HG02884 (cell line): Measurements from ENCODE around the gene PELI2.

Experiments
- ATAC-seq: cut with Tn5 transposase; IDR thresholded peaks from one replicate; pipeline ENCODE4 v1.9.1; 2021; ENCODE audit warnings: mild to moderate bottlenecking, moderate library complexity; ENCODE audit not compliant: unreplicated experiment

Gene PELI2

DNA sequence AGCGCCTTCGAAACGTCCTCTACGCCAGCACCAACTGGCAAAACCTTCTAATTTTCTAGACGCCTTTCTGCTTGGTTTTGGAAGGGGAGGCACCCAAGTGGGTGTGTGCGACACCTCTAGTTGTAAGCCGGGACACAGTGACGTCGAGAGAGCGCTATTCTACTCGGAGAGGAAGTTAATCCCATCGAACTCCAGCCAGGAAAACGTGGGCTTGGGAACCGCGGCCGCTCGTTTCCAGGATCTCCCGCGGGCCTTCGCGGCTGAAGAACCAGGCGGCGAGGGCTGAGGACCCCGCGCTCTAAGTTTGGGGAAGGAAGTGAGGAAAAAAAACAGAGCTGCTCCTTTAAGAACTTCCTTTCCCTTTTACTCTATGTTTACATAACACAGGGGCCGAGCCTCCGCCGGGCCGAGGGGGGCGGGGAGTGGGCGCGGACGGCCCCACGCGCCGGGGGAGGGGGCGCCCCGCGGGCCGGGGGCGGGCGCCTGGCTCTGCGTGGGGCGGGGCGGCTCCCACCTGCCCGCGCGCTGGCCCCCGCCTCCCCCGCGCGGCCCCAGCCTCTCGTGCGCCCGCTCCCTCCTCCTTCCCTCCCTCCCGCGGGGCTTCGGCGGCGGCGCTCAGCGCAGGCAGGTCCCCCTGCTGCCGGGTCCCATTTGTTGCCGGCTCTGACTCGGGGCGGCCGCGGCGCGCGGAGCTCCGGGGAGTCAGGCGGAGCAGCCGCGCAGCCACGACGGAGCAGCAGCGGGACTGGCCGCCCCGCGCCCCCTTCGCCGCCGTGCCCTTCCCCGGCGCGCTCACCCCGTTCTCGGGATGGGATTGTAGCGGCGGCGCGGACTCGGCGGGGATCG is at the start of gene PELI2:
PELI2 (plus strand) TSS at position 647 of the 846 bp plus-strand sequence. CDS start 250 bp downstream, outside the sequence.
- peak; percentile 67 for ATAC-seq

DNA sequence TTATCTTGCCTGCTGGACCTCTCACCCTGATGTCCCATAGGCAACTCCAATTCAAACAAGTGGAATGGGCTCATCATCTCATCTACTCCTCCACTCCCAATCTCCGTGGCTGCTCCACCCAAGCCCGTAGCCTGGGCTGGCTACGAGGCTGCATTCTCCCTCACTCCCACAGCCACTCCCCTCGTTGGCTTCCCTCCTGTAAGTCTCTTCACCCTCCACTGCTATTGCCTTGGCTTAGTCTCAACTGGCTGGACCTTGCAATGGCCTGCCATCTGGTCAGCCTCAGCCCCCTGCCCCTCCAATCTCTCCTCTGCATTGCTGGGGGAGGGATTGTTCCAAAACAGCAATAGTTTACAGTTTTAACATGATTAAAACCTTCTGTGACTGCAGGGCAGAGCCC is 44.4 kb upstream of the PELI2 start:
- ATAC-seq = no peak

DNA sequence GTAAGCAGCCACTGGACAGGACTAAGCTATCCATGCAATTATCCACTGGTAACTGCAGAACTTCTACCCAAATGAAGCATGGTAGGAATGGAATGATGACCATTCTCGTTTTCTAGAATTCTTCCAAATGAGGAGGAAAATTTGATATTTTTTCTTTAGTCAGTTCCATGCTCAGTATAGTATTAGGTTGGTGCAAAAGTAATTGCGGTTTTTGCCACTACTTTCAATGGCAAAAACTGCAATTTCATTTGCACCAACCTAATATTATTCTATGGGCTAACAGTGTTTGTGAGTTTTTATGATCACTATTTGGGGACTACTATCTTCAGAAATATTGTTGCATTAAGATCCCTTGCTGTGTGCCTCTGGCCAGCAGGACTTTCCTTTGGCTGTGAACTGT is 42.9 kb upstream of the PELI2 start:
- ATAC-seq = no peak

- ATAC-seq = no peak
These were observed 37.1 kb upstream of the PELI2 start for GRCh38 chr14:56081139-56081538.

GRCh38 chr14:56082880-56083279 is 35.3 kb upstream of the PELI2 start:
- ATAC-seq = no peak

DNA sequence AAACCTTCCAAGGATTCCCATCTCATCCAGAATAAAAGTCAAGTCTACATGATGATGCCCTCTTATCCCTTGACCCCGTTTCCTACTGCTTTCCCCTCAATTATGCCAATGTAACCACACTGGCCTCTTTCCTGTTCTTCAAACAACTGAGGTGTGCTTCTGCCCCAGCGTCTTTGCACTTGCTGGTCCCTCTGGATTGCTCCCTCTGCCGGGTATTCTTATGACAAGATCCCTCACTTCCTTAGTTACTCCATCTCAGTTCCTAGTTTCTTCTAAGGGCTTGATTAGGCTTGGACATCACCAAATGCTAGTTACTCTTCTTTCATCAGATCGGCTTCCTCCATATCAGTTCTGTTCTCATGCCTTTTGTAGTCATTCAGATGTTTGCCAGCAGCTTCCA is 32.7 kb upstream of the PELI2 start:
- ATAC-seq = no peak

- no peak for ATAC-seq
These were observed 30.3 kb upstream of the PELI2 start for GRCh38 chr14:56087671-56088471.

DNA sequence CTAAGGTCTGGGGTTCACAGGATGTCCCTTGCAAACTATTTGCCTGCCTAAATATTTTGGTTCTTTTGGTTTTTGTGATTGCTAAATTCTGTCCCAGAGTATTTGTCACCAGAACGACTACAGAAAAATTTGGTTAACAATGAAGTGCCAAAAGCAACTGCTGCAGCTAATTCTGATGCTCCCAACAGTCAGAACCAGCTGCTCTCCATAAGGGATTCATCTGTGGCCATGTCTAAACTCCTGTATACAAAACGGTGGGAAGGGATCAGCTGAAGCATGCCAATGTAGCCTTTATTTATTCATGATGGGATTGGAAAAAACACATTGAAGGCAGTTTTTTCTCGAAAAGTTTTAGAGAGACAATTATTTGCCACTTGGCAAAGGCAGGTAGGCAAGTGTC is 29.3 kb upstream of the PELI2 start:
- no peak for ATAC-seq

DNA sequence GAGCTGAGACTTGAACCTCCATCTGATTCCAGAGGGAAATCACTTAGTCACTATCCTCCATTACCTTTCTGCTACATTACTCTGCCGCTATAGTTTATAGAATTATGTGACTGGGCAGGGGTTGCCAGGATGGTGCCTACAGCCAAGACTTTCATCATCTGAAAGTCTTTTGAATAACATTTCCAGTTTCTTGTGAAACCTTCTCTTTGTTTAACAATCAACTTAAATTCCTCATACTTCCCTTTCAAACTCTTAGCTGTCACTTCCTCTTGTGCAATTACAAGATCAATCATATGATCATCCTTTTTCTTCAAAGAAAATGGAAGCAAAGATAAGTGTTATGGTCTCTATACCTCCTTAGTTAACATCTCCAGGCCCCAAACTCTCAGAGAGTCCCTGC is 25.4 kb upstream of the PELI2 start:
- no peak for ATAC-seq

GRCh38 chr14:56094076-56094475 is 24.1 kb upstream of the PELI2 start:
- ATAC-seq = no peak

DNA sequence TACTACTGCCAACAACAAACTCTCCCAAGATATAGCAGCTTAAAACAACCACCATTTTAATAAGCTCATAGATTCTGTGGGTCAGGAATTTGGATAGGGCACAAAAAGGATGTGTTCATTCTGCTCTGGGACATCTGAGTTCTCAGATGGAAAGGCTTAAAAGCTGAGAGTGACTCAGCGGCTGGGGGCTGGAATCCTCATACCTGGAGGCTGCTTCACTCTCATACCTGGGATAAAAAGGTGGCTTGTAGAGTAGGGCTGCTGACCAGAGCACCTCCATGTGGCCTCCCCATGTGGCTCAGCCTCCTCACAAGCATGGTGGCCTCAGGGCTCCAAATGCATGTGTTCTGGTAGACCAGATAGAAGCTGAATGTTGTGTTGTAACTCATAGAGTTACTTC is 20.2 kb upstream of the PELI2 start:
- no peak for ATAC-seq

DNA sequence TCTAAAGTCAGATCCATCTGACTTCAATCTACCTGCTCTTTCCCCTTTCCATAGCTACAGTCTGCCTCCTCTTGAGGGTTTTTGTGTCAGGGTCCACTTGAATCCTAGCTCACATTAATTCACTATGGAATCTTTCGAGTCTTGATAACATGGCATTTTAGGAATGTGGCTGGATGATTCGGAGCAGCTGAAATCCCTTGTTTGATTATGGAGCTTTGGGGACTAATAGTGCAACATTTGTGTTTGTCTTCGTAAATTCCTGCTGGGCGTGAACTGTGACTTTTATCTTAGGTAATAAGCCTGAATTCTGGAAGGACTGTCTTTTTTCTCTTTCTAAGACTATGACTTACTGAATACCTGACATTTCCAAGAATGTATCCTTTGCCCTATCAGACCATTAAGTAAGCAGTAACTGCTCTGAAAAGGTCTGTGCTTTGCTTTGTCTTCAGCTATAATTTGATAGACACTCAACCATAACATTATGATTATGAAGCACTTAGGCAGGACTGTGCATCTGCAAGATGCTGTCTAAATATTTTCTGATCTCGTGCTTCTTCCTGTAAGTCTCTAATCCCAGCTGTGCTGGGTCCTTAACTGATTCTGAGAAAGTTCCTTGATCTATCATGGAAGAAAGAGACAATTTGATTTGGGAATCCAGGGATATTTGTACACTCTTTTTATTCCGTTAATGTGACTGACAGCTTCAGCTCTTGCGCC is 19.0 kb upstream of the PELI2 start:
- no peak for ATAC-seq

GRCh38 chr14:56100556-56100955 is 17.7 kb upstream of the PELI2 start:
- no peak for ATAC-seq

DNA sequence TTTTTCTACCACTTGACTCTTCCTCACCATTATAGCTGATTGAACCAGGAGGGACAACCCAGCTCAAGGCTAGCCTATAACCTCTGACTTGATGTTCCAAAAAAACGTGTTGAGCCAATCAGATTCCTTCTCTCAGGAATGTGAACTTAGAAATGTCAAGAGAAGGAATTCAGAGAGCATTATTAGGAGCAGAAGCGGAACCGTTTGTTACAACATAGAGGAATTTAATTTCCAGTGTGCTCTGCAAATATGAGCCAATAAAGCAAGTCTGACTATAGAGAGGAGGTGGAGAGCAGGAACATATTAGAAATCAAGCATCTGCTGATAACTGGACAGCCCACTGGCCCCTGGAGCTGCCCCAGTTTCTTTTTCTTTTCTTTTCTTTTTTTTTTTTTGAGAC is 15.3 kb upstream of the PELI2 start:
- no peak for ATAC-seq

DNA sequence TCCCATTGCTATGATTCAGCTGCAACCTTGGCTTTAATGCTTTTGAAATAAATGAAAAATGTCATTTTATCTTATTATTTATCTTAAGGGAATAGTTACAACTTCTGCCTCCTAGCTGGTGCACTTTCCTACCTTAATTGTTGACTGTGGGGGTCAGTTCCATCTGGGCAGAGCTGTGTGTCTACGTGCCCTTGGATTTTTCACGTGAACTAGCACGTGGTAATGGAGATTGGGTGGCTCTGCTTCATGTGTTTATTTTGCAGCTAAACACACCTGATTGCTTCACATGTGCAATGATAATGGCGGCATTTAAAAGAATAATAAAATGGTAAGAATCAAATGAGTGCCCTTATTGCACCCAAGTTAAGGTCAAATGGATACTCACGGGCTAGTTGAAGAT is 10.6 kb upstream of the PELI2 start:
- ATAC-seq = no peak

GRCh38 chr14:56108057-56108456 is 10.2 kb upstream of the PELI2 start:
- ATAC-seq = no peak

DNA sequence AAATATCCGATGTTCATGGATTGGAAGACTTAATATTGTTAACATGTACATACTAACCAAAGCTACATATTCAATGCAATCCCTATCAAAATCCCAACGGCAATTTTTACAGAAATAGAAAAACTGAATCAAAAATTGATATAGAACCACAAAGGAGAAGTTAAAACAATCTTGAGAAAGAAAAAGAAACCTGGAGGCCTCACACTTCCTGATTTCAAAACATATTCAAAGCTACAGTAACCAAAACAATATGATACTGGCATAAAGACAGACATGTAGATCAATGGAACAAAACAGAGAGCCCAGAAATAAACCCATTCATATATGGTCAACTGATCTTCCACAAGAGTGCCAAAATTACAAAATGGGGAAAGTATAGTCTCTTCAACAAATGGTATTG is 5.4 kb upstream of the PELI2 start:
- ATAC-seq = no peak

DNA sequence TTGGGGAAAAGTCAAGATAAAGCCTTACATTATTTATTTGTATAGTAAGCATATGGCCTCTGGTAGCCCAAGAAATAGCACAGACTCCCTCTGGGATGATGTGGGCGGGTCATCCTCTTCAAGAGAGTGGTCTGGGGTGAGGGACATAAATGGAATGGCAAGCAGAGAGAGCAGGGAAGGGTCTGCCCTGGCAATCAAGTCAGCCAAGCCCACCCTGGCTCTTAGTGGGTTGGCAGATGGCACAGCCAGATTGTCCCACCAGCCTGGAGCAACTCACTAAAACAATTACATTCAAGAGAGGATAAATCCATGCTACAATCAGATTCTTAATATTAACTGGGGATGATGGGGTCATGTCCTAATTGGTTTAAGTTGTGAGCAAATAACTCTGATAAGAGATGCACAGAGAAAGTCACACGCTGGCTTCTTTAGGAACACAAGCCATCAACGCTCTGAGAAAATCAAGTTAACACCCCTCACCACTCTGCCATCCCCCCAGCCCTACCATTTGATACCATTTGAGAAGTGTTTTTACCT is 2.8 kb upstream of the PELI2 start:
- ATAC-seq = no peak

DNA sequence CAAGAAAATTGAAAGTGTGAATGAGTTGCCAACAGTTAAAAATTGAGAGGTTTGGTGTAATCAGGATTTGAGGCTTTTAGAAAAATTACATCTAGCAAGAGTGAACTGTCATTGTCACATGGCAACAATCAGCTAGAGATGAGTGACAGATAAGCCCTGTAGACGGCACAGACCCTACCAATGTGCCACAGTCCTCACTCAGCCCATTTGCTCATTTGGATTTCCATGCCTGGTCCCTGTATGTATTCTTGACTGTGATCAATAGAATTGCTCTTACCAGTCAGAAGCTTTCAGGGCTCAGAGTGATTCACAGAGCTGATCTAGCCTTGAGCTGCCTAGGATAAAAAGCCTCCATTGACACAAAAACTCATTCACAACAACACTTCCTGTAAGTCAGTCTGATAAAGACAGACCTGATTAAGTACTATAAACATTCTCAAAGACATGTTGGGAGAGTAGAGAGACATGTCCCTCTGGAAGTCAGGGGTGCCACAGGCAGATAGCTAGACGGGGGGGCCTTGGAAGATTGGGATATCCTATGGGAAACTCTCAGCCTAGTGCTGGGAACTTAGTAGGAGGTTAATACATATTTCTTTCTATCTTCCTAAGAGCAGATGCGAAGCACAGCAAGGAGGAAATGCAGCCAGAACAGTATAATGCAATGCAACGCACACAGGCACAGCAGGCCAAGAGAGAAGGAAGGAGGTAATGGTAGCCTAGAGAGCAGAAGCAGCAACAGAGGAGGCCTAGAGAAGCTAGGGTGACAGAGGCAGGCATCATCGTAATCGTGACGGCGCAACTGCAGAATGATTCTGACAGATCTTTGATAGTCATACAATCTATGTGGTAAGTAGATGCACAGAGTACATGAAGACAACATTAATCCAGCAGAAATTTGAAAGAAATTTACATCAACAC is 2.0 kb upstream of the PELI2 start:
- no peak for ATAC-seq

- peak; percentile 24 for ATAC-seq
These were observed 485 bp downstream of the PELI2 start for GRCh38 chr14:56118611-56119181.
